B cell (primary cell): ENCODE data around the gene LLCFC1.

Experiments
- CTCF ChIP-seq: fragments of 200-600 bp; IDR thresholded peaks from one replicate; pipeline ENCODE4 v1.8.0; 2022; ENCODE audit warnings: antibody characterized with exemption, mild to moderate bottlenecking
- EZH2 ChIP-seq: IDR thresholded peaks from 2 replicates; pipeline ENCODE4 v1.6.1; 2012; ENCODE audit warnings: borderline replicate concordance, low read depth, mild to moderate bottlenecking, moderate library complexity, low read length; ENCODE audit not compliant: insufficient read depth, poor library complexity, severe bottlenecking

GRCh38 chr7:142905759-142906158 is 33.5 kb upstream of the LLCFC1 start:
- TF ChIP-seq CTCF (no peak), EZH2 (no peak)
